Suppressor macrophage (primary cell): ENCODE data around the gene MSI2.
A peak's percentile ranks its signal among the peaks of the same experiment; 100 is the strongest.

Experiments used
- DNase-seq, 4 experiments: peaks; one replicate each; pipeline ENCODE4 v3.0.0-alpha.2; 2020 to 2022

MSI2 gene

DNA sequence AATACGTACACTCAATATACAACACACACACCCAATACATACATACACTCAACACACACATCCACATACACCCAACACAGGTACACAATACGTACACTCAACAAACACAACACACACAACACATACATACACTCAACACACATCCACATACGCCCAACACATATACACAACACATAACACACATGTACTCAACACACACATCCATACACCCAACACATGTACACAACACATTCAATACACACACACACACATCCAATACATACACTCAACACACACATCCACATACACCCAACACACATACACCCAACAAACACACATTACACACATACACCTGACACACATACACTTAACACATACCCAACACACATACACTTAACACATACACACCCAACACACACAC lies 392.9 kb downstream of the MSI2 start:
- no peak for DNase-seq

DNA sequence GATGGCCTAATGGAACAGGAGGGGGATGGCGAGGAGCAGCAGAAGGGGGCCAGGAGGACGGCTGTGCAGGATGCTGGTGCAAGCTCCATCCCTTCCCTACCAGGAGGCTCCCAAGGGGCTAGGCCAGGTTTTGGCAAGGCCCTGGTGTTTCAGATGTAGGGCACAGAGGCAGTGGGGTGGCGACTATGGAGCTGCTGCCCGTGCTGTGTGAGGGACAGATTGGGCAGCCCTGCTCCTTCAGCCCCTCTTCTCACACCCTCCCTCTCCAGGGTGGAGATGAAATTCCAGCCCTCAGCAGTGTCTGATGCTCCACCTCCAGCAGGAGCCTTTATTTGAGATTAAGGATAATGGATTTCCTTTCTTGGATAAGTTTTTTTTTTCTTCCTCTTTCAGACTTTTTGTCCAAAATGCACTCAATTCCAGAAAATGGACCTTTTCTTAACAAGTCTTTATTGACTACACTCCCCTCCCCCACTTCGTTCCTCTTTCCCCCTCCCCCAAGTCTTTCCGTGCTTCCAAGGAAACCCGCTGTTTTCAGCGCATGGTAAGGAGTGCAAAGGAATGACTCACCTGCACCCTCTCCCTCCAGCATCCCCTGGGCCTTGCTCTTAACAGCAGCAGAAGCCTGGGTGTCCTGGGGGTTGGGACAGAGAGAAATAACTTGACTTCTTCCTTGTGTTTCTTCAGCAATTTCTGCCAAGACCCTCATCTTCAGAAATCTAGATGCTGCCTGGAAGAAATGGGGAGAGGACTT lies 393.6 kb downstream of the MSI2 start:
- no peak for DNase-seq

DNA sequence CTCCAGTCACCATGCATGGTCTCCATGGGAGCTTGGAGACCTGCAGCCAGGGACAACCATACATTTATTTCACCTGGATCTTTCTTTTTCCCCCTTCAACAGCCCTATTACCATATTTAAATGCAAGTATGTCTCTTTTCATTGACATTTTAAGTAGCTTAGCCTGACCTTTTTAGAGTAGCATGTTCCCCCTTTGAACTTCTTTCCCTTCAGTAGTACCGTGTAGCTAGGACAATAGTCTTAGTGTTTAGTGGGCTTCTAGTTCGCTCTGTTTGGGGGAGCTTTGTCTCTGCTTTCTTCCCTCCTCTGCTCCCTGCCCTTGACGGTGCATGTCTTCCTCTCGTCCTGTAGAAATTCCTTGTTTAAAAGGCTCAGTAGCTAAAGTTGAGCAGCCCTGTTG lies 394.2 kb downstream of the MSI2 start:
- no peak for DNase-seq

DNA sequence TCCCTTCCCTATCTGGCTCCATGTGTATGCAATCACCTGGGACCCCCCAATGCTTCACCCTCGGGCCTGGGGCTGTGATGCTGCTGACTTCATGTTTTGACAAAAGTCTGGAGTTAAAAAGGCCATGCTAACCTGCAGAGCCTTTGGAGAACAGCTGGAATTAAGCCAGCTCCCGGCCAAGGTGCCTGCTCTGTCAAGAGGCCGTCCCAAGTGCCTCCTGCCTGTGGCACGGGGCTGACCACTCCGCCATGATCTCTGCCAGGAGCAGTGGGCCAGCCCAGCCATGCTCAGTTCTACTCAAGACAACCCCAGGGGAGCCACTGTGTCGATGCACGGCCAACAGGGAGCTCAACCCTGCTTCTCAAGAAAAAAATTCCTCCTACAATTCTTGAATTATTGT lies 395.1 kb downstream of the MSI2 start:
- no peak for DNase-seq

DNA sequence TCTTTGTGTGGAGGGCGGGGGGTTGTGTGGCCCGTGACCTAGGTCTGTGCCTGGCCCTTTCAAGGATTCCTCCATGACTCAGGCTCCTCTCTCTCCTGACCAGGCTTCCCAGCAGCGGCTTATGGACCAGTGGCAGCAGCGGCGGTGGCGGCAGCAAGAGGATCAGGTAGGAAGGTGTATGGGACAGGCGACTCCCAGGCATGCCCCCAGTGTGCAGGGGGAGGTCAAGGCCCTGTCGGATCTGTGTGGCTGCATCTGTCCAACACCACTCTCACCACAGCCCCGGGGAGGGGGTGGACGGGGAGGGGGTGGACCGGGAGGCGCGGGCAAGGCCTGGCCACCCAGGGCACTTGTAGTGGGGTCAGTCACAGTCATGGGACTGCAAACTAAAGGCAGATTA lies 395.7 kb downstream of the MSI2 start:
- no peak for DNase-seq

DNA sequence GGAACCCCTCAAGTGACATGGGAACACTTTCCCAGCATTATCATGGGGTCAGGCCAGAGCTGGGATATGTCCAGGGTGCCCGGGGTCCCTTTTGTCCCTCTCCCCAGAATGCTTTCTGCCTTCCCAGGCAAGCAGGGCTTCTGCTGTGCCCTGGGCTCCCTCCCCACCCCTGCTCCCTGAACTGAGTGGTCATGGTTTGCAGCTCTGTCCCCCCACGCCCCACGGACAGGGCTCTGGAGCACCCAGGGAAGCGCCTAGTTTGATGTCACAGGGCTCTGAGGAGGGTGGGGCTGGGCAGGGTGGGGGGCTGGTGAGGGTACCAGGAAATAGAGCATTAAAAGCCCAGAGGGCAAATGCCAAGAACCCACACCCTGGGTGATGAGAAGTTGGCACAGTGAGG lies 396.5 kb downstream of the MSI2 start:
- DNase-seq = no peak

DNA sequence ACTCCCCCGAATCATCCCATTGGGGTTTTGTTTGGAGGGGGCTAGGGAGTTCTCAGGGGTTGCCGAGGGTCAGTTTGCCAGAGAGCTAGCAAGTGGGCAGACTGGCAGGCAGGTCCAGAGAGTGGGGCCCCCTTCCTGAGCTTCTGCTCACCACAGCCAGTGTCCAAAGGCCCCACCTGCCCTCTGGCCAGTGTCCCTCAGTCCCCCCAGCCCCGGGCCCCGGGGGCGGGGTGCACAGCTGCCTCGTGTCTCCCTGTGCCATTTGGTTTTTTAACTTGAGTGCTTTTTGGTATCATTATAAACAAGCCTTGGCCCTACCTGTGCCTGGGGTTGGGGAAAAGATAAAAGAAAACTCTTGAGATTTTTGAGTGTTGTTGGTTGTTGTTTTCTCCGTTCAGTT lies 397.0 kb downstream of the MSI2 start:
- no peak for DNase-seq

DNA sequence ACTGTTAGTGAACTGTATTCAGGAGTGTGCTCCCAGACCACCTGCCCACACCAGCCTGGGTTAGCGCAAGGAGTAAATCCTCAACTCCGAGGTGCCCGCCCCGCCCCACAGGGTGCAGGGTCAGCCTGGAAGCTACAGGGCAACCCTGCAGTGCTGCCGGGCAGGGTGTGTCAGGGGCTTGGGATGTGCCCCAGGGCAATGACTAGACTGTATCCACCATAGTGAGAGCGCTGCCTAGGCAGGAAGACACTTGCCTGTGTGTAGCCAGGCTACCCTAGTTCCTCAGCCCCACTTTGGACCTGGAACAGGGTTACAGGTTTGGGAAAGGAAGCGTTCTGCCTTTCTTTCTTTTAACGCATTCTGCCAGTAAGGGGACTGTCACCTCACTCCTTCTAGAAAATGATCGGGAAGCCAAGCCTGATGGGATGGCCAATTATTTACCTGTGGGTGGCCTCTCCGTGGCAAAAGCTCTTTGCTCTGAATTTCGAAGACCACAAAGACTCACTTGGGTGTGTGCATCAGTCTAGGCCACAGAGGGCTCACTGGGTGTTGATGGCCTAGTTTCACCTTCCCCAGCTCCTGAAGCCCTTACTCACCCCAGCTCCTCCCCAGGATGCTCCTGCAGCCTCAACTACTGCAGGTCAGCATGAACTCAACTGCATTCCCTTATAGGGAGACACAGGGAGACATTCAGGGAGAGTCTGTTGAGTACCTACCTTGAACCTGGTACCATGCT lies 397.9 kb downstream of the MSI2 start:
- no peak for DNase-seq

DNA sequence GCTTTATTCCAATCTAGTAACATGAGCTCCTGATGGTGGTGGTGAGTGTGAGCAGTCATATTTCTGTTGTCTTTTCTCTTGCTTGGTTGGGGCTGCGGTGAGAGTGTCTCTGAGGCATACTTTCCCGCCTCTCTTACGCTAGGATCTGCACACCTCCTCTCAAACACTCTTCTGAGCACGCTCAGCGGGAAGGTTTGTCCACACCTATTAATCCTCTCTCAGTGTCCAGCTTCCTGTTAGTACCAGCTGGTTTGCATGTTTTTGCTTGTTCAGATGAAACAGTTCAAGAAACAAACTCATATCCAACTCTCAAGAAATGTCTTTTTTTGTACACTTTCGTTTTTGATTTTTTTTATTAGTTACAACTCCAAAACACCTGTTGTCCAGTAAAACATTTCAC lies 399.2 kb downstream of the MSI2 start:
- no peak for DNase-seq

DNA sequence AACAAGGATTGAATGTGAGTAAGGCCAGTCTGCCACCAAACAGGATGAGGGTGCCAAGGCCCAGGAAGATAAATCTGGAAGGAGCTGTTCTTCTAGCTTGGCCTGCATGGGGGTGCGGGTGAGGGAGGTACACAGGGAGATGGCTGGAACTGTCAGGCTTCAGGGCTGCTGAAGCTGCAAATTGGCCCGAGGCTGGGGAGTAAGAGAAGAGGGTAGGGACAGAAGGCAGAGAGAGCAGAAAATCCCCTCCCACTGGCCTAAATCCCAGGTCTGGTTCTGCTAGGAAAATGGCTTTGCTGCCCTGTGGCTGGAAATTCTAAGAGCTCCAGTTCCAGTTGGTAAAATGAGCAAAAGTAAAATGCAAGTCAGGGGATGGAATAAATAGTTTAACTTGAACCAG lies 400.9 kb downstream of the MSI2 start:
- DNase-seq = no peak

DNA sequence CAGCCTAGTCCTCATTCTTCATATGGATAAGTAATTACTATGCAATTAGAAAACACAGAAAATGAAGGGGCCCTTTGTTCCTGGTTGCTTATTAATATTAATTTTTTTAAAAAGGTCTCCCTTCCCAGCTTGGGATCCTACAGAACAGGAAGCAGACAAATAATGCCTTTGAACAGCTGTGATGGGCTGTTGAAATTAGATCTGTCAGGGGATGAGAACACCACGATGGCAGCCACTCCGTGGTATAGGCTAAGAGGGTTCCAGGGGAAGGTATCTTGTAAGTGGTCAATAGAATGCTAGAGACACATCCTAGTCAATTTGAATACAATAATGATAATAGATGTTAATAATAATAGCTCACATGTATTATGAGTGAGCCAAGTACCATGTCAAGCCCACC lies 405.7 kb downstream of the MSI2 start:
- DNase-seq = no peak

DNA sequence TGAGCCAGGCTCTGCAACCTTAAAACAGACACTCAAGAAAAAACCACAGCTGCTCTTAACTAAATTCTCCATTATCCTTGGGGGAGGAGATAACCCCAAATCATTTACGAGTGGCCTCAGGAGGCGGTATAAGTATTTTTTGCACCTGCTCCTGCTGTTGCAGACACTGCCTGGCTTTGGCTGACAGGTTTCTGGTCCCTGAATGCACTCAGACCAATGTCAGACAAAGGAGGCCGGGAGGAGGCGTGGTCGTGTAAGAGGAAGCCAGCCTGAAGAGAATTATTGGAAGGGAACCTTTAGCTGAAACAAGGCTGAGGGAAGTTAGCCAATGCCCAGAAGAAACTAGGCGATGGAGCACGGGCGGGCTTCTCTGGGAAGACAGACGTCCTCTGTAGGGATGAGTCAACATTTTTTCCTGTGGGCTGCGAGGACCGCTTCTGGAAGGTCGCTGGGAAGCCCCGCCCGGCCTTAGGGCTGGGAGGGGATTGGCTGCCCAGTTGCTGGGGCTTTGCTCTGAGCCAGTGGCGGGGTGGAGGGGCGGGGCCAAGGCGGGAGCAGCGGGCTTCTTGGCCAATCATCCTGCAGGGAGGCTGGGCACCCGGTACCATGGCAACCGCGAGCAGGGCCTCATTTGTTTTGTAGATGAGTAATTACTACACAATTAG lies 406.5 kb downstream of the MSI2 start:
- DNase-seq = peak; percentile 92 to 95 (median 94)

DNA sequence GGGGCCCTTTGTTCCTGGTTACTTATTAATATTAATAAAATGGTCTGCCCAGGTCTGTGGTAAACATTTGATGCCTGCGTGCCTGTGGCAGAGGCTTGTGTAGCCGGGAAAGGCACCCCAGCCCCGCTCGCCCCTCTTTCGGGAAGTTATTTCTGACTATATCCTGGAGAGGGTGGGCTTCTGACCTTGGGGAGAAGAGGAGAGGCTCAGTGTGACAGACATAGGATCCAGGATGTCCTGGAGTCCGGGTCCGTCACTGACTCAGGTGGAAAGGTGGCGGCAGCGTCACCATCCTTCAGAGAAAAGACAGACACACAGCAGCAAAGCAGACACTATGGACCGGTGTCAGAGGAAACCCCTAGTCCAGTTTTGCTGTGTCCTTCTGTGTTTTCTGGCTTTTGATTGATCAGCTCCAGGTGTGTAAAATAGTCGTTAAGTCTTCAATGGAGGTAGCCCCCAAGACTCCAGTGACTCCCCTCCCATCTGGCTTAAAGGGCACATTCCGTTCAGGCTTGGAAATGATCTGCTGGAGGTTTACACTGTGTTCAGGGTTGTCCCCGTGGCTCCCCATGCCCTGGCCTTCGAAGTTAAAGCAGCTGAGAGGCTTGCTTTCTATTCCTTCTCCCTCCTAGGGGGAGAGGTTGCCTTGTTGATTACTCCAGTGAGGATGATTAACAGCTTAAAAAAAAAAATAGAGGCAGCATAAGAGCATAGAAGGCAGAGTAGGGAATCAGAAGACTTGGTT lies 407.2 kb downstream of the MSI2 start:
- no peak for DNase-seq

DNA sequence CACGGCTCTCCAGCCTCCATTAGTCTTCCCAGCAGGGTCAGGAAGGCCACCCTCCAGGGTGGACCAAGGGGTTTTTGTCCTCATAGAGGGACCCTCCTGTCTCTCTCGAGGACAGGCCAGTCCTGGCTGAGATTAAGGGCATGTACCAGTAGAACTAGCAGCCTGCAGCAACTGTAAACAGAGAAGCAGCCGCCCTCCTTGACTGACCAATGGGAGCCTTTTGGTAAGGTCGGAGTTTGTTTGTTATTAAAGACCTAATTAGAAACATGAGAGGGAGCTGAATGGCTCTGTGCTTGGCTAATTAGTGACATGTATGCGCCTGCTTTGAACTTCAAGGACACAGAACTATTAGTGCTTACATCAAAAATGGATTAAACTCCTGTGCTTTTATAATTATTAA lies 408.8 kb downstream of the MSI2 start:
- DNase-seq = no peak

DNA sequence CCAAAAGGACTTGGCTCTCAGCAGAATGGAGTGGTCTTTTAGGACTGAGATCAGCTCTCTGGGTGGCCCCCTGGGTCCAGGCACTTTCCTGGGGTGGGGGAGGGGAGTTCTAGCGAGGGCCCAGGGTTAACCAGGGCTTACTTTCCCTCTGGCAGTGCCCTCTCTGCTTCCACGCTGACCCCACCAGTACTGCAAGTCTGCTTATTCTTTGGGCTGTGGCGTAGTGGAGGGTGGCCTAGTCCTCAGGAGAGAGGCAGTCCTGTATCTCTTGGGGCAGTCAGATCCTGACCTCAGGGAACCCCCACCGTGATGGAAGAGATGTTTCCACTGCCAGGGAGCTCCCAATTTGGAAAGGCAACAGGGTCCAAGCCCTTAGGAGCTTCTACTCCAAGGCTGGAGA lies 409.4 kb downstream of the MSI2 start:
- no peak for DNase-seq

DNA sequence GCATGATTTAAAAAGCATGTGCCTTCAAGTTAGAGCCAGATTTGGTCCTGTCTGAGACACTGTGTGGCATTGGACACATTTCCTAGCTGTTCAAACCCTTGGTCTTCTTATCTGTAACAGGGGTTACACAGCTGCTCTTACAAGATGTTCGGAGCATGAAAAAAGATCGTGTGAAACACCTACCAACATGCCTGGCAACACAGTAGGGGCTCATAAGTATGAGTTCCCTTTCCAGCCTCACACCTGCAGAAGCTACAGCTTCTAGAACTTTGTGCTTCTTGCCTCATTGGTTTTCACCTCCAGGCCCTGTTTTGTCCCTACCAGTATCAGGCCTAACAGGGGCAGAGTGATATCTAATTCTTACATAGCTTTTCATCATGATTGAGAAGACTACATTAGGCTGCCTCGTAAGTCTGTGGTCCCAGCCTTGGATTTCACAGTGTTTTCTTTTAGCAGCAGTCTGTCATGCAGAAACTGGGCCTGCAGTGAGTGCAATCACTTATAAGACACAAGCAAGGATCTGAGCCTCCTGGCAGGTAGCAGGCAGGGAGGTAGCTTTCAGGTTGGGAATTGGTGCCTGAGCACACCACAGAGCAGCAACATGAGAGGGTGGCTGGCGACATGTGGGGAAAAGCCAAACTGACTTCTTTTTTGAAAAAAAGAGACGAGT lies 410.0 kb downstream of the MSI2 start:
- DNase-seq = no peak

DNA sequence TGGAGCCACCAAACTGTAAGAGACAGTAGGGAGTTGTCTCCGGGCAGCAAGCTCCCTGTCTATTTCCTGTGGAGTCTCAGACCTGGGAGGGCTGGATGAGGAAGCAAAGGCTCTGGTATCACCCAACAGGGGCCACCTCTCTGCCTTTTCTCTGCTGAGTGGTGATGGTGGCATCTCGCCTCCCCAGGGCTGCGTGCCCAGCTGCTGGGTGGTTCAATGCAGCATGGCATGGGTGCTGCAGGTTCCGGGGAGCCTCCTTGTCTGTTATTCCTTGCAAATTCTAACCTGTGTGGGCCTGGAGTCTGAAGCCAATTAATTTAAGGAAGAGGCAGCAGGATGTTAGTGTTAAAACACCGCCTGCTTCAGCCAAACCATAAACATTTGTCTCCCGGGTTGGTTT lies 410.6 kb downstream of the MSI2 start:
- no peak for DNase-seq

DNA sequence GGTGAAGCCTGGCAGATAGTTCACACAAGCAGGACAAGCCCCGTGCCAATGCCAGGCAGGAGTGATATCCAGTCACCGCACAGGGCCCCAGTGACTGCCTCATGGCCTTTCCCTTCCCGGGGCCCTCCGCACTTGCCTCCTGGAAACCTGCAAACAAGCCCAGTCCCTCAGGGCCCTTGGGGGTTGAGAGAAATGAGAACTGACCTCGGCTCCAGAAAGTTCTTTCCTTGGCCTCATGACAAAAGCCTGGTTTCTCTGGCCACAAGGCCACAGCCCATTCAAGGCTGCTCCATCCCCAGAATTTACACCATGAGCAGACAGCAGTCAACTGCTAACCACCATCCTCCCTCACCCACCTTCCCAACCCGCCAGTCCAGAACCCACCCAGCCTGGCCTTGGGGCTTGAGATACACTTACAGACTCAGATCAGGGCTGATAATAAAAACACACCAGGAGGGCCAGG lies 411.2 kb downstream of the MSI2 start:
- DNase-seq = no peak

DNA sequence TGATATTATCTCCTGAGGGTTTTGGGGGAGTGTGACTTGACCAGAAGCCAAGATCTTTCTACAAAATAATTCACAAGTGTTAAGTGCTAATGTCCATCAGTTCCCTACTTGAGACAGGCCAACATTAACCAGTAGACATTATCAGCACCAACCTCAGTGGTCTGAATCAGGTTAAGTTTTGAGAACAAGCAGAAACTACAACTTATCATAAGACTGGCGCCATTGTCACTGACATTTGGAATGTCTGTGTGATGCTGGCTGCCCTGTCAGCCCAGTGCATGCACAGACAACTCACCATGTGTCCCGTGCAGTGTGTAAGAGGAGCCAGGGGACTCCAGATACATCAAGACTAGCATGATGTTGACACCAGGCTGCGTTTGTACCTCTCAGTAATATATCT lies 412.0 kb downstream of the MSI2 start:
- DNase-seq = no peak

DNA sequence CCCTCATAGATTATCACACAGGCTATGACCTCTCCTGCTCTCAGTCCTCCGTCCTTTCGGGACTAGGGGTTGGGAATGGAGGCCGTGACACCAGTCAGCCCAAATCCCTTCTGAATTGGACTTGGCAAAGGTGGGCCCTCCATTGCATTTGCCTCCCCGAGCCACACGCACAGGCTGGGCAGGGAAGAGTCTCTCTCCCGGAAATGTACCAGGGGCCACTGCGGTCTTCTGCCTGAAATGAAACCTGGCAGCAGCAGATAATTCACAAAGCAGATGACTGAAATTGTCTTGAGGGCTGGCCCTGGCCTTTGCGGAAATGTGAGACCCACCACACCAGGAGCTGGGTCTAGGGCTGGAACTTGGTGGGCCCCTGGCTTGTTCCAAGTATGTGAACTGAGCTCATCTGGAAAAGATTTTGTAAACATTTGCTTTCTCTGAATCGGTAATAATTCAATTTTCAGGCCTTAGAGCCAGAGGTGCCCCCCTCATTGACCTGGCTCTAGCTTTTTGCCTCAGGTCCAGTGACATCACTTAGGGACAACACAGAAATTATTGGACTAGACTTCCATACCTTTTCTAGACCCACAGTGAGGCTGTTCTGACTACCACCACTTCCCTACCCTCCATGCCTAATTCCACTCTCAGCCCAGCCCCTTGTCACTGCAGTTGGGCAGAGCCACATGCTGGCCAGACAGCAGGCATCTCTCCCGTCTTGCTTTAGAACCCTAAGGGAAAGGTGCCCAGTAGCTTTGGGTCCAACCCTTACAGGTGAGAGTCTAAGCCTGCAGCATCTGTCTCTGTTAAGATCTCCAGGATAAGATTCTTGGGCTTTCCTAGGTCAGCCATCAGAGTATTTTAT lies 413.6 kb downstream of the MSI2 start:
- DNase-seq = no peak

DNA sequence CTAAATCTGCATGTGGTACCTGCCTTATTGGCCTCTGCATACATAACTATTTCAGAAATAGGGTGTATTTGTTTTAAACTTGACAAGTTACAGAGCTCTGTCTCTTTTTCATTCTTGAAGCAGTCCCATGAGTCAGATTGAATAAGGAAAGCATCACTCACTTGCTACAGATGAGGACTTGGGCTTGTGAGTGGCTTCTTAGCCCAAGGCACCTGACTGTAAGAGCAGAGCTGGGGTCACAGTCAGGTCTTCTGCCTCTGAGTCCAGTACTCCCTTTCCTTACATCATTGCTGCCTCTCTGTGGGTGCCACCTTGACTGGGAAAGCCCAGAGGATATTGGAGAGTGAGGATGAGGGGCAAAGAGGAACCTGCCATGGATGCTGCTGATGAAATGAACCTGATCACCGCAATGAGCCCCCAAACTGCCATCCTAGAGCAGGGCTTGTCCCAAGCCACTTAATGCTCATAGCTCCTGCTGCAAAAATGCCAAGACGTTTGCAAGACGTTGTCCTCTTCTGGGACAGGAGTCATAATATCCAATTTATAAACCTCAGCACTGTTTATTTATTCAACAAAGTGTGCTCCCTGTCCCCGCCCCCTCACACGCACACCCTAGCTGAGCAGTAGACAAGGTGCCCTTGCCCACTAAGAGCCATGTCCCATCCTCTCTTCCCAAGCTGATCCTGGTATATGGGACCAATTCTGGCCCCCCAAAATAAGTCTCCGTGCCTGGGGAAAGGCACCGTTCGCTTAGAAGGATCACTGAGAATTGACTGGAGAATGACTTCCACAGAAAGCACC lies 414.6 kb downstream of the MSI2 start:
- no peak for DNase-seq
